ENCODE results near the gene LRP3.
"Not testable (repeated sequence)": the region's sequence is repeated elsewhere in the genome, so short reads cannot be mapped to it uniquely, and the experiment has no call there.

Gene LRP3

DNA sequence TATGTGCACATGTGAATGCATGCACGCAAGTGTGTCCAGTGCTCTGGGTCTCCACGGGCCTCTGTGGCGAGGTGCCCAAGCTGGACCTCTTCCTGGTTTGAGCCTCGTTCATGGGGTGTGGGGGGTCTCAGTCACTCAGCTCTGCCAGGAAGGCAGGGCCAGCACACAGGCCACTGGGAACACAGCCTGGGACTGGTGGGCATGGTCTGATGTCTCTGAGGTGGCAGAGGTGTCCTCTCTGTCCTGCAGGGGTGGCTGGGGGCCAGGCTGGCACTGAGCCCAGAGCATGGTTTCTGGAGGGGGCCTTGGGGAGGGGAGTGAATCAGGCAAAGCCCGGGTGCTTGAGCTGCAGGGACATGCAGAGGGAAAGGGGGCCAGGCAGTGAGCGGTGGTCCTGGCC is 9.4 kb downstream of the LRP3 start:
- no peak for DNase-seq

DNA sequence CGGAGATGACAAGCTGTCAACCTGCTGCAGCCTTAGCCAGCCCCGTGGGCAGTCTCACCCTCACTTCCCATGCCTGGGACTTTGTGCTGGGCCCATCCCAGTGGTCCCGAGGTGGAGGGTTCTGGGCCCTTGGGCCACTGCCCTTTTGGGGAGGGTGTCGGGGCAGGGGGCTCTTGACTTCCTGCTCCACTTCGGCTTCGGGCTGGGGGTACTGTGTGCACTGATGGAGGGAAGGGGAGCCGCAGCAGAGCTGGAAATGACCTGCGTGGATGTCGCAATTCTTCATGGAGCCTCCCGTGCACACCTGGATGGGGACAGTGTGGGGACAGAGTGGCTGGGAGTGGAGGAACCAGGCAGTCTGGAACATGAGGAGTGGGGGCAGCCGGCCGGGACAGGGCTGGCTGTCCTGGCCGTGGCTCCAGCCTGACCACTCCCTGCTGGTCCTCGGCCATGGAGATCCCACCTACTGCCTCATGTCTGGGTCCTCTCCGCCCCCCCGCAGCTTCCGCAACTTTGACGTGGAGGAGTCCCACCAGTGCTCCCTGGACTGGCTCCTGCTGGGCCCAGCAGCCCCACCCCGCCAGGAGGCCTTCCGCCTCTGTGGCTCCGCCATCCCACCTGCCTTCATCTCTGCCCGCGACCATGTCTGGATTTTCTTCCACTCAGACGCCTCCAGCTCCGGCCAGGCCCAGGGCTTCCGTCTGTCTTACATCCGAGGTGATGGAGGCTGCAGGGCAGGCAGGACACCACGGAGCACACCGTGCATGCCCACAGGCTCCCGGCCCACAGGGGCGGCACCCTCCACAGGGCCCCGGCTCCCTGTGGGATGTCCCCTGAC is 10.2 kb downstream of the LRP3 start:
- DNase-seq = no peak

DNA sequence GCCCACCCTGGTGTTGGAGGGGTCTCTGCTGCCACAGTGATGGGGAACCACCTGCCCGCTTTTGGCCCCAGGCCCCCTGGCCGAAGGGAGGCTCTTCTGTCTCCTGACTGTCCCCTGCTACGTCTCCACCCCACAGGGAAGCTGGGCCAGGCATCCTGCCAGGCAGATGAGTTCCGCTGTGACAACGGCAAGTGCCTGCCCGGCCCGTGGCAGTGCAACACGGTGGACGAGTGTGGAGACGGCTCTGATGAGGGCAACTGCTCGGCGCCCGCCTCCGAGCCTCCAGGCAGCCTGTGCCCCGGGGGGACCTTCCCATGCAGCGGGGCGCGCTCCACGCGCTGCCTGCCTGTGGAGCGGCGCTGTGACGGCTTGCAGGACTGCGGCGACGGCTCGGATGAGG is 11.0 kb downstream of the LRP3 start:
- DNase-seq = no peak

GRCh38 chr19:33205531-33206260 is 11.6 kb downstream of the LRP3 start:
- no peak for DNase-seq

- no peak for DNase-seq
These were observed 12.3 kb downstream of the LRP3 start for GRCh38 chr19:33206261-33207039.

GRCh38 chr19:33207040-33207620 is 13.0 kb downstream of the LRP3 start:
- DNase-seq = no peak

- DNase-seq = no peak
These were observed 13.8 kb downstream of the LRP3 start for GRCh38 chr19:33207903-33208302.

DNA sequence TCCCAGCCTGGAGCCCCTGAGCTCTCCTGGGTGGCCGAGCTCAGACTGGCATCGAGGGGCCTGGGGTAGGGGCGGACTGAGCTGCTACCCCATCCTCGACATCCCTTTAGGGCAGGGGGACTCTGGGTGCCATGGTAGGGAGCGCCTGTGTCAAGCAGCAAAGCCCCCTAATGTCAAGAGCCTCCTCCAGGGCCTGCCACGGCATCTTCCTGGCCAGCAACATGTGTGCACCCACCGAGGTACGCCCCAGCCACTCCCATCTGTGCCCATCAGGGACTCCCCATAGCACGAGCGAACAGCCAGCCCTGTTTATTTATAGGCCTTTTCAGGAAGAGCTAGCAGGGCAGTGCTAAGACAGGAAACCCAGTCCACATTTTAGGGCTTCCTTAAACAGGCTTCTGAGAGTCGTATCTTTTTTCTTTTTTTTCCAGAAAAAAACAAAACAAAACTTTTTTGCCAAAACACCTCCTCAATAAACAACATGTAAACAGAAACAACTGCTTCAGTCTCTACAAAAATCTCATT is 14.3 kb downstream of the LRP3 start:
- no peak for DNase-seq

DNA sequence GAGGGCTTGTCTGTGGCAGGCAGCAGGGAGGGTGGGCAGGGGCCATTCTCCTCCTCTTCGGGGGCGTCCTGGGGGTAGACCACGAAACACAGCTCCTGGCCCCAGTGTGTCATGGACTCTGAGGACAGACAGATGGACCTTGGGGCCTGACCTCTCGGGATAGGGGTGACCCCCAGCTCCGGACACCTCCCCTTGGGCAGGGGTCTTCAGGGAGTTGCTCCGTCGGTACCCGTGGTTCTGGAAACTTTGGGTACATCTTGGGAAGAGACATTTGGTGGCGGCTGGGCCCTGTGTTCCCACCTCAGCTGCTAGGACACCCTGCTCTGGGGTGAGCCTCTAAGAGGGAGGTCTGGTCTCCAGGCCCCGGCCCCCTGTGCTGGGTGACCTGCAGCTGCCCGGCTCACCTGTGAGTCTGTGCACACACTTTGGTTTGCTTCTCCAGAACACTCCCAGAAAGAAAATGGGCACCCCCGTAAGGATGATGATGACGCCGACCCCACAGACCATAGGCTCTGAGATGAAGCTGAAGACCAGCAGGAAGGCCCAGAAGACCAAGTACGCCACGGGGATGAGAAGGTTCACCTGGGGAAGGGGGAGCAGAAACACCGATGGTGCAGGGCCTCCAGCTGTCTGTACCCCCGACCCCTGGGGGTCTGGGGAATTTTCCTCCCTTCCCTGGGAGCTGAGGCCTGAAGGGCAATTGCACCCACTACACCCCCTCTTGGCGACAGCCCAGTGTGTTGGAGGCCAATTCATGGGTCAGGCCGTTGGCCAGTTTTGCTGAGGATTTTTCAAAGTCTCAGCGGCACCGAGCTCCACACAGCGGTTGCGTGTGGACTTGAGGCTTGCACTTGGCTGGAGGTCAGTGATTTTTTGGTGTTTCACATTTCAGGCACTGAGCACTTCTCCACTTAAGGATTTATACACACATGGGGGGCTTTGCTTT is 15.0 kb downstream of the LRP3 start:
- DNase-seq = no peak

- DNase-seq = not testable (repeated sequence)
These were observed 15.7 kb downstream of the LRP3 start for GRCh38 chr19:33209850-33210230.

- no peak for DNase-seq
These were observed 16.3 kb downstream of the LRP3 start for GRCh38 chr19:33210266-33210940.

DNA sequence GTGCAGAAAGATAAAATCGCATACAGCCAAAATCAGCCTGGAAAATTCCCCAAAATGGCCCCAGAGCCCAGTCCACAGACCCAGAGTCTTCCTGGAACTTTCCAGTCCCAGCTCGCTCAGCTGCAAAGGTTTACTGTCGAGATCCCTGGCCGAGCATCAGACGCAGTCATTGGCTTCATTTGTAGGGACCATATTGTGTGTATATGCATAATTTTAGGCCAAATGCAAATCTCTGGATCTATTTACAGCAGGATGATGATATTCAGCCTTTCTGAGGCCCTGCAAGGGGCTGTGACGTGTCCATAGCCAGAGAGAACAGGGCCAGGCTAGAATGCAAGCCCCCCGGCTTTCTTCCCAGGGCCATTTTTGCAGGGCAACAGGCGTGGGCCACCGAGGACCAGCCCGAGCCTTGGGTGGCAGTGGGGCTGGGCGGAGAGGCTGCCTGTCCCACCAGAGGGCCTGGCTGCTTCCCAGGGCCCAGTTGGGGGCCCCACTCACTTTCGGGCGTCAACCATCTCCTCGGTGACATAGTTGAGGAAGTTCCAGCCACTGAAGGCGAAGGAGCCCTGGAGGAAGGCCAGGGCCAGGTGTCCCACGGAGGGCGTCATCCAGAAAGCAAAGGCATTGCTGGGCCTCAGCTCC is 17.8 kb downstream of the LRP3 start:
- DNase-seq = no peak

DNA sequence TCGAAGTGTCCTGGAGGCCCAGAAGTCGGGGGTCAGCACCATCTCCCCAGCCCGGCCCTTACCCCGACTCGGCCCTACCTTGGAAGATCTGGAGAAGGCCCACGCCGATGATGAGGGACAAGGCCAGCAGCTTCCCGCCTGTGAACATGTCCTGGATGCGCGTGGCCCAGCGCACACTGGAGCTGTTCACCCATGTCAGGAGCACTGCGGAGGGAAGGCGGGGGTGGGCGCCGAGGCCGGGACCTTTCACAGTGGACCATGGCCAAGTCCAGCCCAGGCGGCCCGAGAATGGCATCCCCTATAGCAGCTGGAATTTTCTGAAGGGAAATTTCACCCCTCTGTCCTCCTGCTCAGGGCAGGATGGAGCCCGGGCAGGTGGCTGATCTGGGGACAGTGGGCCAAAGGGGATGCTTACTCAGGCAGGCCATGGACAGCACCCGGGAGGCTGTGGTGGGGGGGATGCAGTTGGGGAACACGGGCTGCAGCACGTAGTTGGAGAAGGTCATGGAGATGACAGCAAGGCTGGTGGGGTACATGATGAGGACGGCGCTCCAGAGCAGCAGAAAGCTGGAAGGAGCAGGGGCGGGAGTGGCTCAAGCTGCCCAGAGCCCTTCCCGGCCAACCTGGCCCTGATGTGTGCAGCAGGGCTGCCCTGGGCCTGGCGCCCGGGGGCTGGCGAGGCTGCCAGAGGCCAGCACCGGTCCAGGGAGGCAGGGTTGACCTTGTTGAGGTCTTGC is 18.5 kb downstream of the LRP3 start:
- no peak for DNase-seq

GRCh38 chr19:33214596-33214995 is 20.5 kb downstream of the LRP3 start:
- DNase-seq = no peak

- no peak for DNase-seq
These were observed 21.5 kb downstream of the LRP3 start for GRCh38 chr19:33215438-33216197.

- no peak for DNase-seq
These were observed 22.2 kb downstream of the LRP3 start for GRCh38 chr19:33216198-33216830.

DNA sequence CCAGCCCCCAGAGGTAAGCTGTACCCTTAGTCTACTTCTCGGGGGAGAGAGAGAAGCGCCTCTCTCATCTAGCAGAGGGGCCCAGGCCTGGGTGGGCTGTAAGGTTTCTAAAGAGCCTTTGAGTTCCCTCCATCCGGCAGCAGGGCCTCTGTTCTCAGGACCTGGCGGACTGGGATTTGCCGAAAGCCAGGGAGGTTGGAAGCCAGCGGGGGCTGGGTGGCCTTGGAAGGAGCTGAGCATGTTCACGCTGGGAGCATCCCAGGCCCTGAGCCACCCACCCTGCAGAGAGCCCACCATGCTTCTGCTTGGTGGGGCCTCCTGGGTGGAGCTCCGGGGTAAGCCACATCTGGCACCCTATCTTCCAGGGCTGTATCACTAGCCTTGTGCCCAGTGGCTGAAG is 23.8 kb downstream of the LRP3 start:
- DNase-seq = no peak

DNA sequence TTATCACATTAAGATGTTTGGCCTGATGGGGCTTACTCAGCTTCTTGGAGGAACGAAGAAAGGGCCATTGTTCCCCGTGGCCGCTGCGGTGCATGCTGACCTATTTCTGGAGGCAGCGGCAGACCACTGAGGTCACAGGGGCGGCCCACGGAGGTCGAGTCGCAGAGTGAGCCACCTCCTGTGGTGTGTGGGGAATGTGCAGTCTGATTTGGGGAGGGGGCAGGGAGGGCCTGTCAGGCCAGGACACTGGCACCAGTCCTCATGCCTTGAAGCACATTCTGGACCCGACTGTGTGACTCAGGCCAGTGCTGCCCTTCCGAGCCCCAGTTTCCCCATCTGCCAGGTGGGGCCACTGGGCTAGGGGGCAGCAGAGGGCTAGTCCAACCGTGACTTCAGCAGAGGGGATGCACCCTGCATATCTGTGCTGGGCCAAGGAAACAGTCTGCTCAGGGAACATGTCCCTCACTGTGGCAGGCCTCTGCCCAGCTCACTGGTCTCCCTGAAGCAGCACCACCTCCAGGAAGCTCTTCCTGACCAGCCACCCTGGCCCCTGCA is 25.2 kb downstream of the LRP3 start:
- no peak for DNase-seq
